Measurements from ENCODE around the gene CHCHD1.

GRCh38 chr10:73746721-73747120 lies 35.1 kb upstream of the CHCHD1 start:
- TF ChIP-seq, protein P1, sequence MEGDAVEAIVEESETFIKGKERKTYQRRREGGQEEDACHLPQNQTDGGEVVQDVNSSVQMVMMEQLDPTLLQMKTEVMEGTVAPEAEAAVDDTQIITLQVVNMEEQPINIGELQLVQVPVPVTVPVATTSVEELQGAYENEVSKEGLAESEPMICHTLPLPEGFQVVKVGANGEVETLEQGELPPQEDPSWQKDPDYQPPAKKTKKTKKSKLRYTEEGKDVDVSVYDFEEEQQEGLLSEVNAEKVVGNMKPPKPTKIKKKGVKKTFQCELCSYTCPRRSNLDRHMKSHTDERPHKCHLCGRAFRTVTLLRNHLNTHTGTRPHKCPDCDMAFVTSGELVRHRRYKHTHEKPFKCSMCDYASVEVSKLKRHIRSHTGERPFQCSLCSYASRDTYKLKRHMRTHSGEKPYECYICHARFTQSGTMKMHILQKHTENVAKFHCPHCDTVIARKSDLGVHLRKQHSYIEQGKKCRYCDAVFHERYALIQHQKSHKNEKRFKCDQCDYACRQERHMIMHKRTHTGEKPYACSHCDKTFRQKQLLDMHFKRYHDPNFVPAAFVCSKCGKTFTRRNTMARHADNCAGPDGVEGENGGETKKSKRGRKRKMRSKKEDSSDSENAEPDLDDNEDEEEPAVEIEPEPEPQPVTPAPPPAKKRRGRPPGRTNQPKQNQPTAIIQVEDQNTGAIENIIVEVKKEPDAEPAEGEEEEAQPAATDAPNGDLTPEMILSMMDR (IDR thresholded peaks at IDR 0.05), result no peak
- no peak for TF ChIP-seq POLR2A (IDR thresholded peaks at IDR 0.05)
